Measurements from ENCODE around the gene PEX26. TPM values are rescaled to one million over a fixed set of nuclear protein-coding genes. Genes with fewer than 3 reads are reported as not detected.

PEX26 gene
- total RNA-seq, 1 experiment from 2014 or later = 21.9 TPM

GRCh38 chr22:18032455-18033101, 45.2 kb upstream of the PEX26 start:
- in situ Hi-C loops (cut with HindIII; ENCODE audit: low pct_unique_long_range_greater_than_20kb, low sequenced_read_pairs) = no loop called here
- ChIA-PET POLR2A (no interaction called here), CTCF (no interaction called here)
- Histone ChIP-seq H3K27ac (ENCODE audit: low read length) (no peak overlapping the region), H3K36me3 (ENCODE audit: control insufficient read depth, insufficient read depth, low read length) (no peaks in the 10 kb centered on the region), H3K4me1 (ENCODE audit: control insufficient read depth, insufficient read depth, low read length) (no peaks in the 10 kb centered on the region), H3K4me3 (ENCODE audit: low read depth in 2 of 2, low read length in 2 of 2) (no peak overlapping the region), H3K9me3 (ENCODE audit: control insufficient read depth, insufficient read depth, low read depth, low read length) (no peaks in the 10 kb centered on the region), H3K27me3 (ENCODE audit: control insufficient read depth, insufficient read depth, low read length) (no peaks in the 10 kb centered on the region)
- ATAC-seq (peak; percentile 77), DNase-seq (ENCODE audit: low read depth, low spot score) (peak; percentile 72)
- intact Hi-C loops (cut with micrococcal nuclease; ENCODE audit: unreplicated experiment) = no loop called here
- BruUV-seq (replicated peaks) = no TSS peak
- no peak for TF ChIP-seq REST (IDR thresholded peaks at IDR 0.05; ENCODE audit: insufficient read depth in 1 of 2, low read depth in 2 of 2, low read length in 1 of 2)
- TF ChIP-seq TCF7L2 (IDR thresholded peaks at IDR 0.05; ENCODE audit: low read depth, low read length) = no peak
- TF ChIP-seq, protein P1, sequence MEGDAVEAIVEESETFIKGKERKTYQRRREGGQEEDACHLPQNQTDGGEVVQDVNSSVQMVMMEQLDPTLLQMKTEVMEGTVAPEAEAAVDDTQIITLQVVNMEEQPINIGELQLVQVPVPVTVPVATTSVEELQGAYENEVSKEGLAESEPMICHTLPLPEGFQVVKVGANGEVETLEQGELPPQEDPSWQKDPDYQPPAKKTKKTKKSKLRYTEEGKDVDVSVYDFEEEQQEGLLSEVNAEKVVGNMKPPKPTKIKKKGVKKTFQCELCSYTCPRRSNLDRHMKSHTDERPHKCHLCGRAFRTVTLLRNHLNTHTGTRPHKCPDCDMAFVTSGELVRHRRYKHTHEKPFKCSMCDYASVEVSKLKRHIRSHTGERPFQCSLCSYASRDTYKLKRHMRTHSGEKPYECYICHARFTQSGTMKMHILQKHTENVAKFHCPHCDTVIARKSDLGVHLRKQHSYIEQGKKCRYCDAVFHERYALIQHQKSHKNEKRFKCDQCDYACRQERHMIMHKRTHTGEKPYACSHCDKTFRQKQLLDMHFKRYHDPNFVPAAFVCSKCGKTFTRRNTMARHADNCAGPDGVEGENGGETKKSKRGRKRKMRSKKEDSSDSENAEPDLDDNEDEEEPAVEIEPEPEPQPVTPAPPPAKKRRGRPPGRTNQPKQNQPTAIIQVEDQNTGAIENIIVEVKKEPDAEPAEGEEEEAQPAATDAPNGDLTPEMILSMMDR (IDR thresholded peaks at IDR 0.05) = no peak

DNA sequence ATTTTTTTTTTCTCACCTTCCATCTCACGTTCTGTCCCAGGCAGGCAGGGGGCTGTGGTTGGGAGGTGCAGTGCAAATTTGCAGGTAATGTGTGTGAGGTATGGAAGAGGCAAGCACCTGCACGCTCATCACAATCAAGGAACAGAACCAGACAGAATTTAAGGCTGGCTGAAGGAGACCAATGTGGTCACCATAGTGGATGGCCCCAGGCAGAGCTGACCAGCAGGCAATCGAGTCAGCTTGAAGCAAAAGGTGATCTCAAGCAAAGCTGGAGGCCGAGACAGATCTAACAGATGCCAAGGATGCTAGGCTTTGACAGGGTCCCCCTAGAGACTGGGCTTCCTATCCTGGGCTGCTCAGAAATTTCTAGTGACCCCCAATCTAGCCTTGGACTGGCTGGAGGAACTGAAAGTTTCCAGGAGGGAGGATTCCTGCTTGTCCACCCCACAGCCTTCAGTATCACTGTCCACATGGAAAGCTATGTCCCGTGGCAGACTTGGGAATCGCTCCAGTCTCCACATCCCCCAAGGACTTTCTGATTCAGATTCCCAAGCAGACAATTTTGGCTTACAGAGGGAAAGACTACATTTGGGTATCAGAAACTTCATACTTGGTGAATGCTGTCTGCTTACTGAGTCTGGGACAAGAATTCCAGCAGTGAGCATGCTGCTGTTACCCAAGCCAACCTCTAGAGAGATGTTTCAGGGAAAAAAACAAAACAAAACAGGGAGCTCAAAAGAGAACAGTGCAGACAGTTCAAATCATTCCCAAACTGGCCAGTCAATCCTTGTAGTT, 44.4 kb upstream of the PEX26 start:
- POLR2A ChIA-PET = interaction anchor here (0.6 kb wide), 1 partner anchor 108 kb away, joined by 4 read pairs; no protein-coding TSS in a partner anchor
- ATAC-seq (no peak), DNase-seq (ENCODE audit: low read depth, low spot score) (no peak)
- no peak for TF ChIP-seq SIN3A (IDR thresholded peaks at IDR 0.05; ENCODE audit: borderline replicate concordance, insufficient read depth, low read depth, low read length)
- no peak for TF ChIP-seq POLR2AphosphoS5 (IDR thresholded peaks at IDR 0.05; ENCODE audit: low read depth, low read length)
- no peak for TF ChIP-seq REST (IDR thresholded peaks at IDR 0.05; ENCODE audit: insufficient read depth in 1 of 2, low read depth in 2 of 2, low read length in 1 of 2)
- TF ChIP-seq TCF7L2 (IDR thresholded peaks at IDR 0.05; ENCODE audit: low read depth, low read length) = no peak
- TF ChIP-seq, protein P1 (IDR thresholded peaks at IDR 0.05) = no peak
- Histone ChIP-seq H3K27ac (ENCODE audit: low read length) (no peak overlapping the region), H3K9me3 (ENCODE audit: control insufficient read depth, insufficient read depth, low read depth, low read length) (no peaks in the 10 kb centered on the region), H3K4me3 (ENCODE audit: low read depth in 2 of 2, low read length in 2 of 2) (no peak overlapping the region), H3K27me3 (ENCODE audit: control insufficient read depth, insufficient read depth, low read length) (no peaks in the 10 kb centered on the region), H3K4me1 (ENCODE audit: control insufficient read depth, insufficient read depth, low read length) (no peaks in the 10 kb centered on the region), H3K36me3 (ENCODE audit: control insufficient read depth, insufficient read depth, low read length) (no peaks in the 10 kb centered on the region)
- no TSS peak for BruUV-seq (replicated peaks)
- in situ Hi-C loops (cut with HindIII; ENCODE audit: low pct_unique_long_range_greater_than_20kb, low sequenced_read_pairs) (no loop called here), intact Hi-C loops (cut with micrococcal nuclease; ENCODE audit: unreplicated experiment) (no loop called here)
- CTCF ChIA-PET = no interaction called here
